H9 (cell line): ENCODE data around the gene ZNF354B. TPM values are rescaled to one million over a fixed set of nuclear protein-coding genes. Genes with fewer than 3 reads are reported as not detected.

Experiments
- DNase-seq: peaks from one replicate; pipeline ENCODE4 v3.0.0-alpha.2; 2017
- H2AFZ ChIP-seq: one replicate; pipeline ENCODE4 v1.6.1; 2013; ENCODE audit warnings: mild to moderate bottlenecking, low read length, control low read depth, moderate library complexity
- H2AK5ac ChIP-seq: 2 replicates; pipeline ENCODE4 v1.6.1; 2013; ENCODE audit warnings: low read length, control low read depth, mixed read lengths; ENCODE audit not compliant: insufficient read length
- H2BK120ac ChIP-seq: one replicate; pipeline ENCODE4 v1.6.1; 2013; ENCODE audit warnings: low read depth, mild to moderate bottlenecking, low read length, control low read depth, inconsistent platforms; ENCODE audit not compliant: poor library complexity, severe bottlenecking
- H2BK12ac ChIP-seq: 2 replicates; pipeline ENCODE4 v1.6.1; 2013; ENCODE audit warnings: low read length, control low read depth, mixed read lengths, low read depth; ENCODE audit not compliant: insufficient read length
- H2BK15ac ChIP-seq: 2 replicates; pipeline ENCODE4 v1.6.1; 2013; ENCODE audit warnings: low read depth, low read length, control low read depth
- H2BK20ac ChIP-seq: one replicate; pipeline ENCODE4 v1.6.1; 2013; ENCODE audit warnings: low read depth, mild to moderate bottlenecking, low read length, control low read depth, inconsistent platforms; ENCODE audit not compliant: poor library complexity, severe bottlenecking
- H2BK5ac ChIP-seq: 2 replicates; pipeline ENCODE4 v1.6.1; 2013; ENCODE audit warnings: low read length, control low read depth, mixed read lengths; ENCODE audit not compliant: insufficient read length
- H3K14ac ChIP-seq: 2 replicates; pipeline ENCODE4 v1.6.1; 2013; ENCODE audit warnings: low read length, control low read depth; ENCODE audit not compliant: insufficient read depth
- H3K18ac ChIP-seq: 2 replicates; pipeline ENCODE4 v1.6.1; 2013; ENCODE audit warnings: low read depth, mild to moderate bottlenecking, mixed read lengths, low read length, control low read depth; ENCODE audit not compliant: insufficient read length
- H3K23ac ChIP-seq: 2 replicates; pipeline ENCODE4 v1.6.1; 2013; ENCODE audit warnings: low read length, control low read depth, mixed read lengths, low read depth; ENCODE audit not compliant: insufficient read length
- H3K23me2 ChIP-seq: 2 replicates; pipeline ENCODE4 v1.6.1; 2013; ENCODE audit warnings: low read depth, mild to moderate bottlenecking, mixed read lengths, low read length, control low read depth; ENCODE audit not compliant: insufficient read length, poor library complexity, severe bottlenecking
- H3K27ac ChIP-seq: 2 replicates; pipeline ENCODE4 v1.5.1; 2013; ENCODE audit warnings: low read length, control low read depth, mixed read lengths, low read depth; ENCODE audit not compliant: insufficient read length
- H3K27me3 ChIP-seq: 2 replicates; pipeline ENCODE4 v1.6.1; 2013; ENCODE audit warnings: low read length, control low read depth, inconsistent platforms; ENCODE audit not compliant: insufficient read depth
- H3K4ac ChIP-seq: 2 replicates; pipeline ENCODE4 v1.6.1; 2013; ENCODE audit warnings: low read depth, mild to moderate bottlenecking, control low read depth, inconsistent platforms, low read length, moderate library complexity
- H3K4me1 ChIP-seq: 2 replicates; pipeline ENCODE4 v1.6.1; 2013; ENCODE audit warnings: low read length, control low read depth, inconsistent platforms; ENCODE audit not compliant: insufficient read depth
- H3K4me2 ChIP-seq: 2 replicates; pipeline ENCODE4 v1.6.1; 2013; ENCODE audit warnings: low read length, control low read depth, mixed read lengths; ENCODE audit not compliant: insufficient read length, insufficient read depth
- H3K56ac ChIP-seq: 2 replicates; pipeline ENCODE4 v1.6.1; 2013; ENCODE audit warnings: low read depth, mild to moderate bottlenecking, mixed read lengths, low read length, control low read depth; ENCODE audit not compliant: insufficient read length
- H3K79me1 ChIP-seq: 2 replicates; pipeline ENCODE4 v1.6.1; 2013; ENCODE audit warnings: low read depth, mild to moderate bottlenecking, moderate library complexity, low read length, control low read depth, inconsistent platforms; ENCODE audit not compliant: insufficient read depth, poor library complexity, severe bottlenecking
- H3K79me2 ChIP-seq: 2 replicates; pipeline ENCODE4 v1.6.1; 2013; ENCODE audit warnings: low read length, control low read depth, inconsistent platforms; ENCODE audit not compliant: insufficient read depth
- H3K9ac ChIP-seq: 2 replicates; pipeline ENCODE4 v1.6.1; 2013; ENCODE audit warnings: low read length, control low read depth, mixed read lengths; ENCODE audit not compliant: insufficient read length; ENCODE audit errors: extremely low read depth
- H3K9me3 ChIP-seq: one replicate; pipeline ENCODE4 v1.6.1; 2013; ENCODE audit warnings: low read depth, low read length, inconsistent platforms; ENCODE audit not compliant: control insufficient read depth
- H3T11ph ChIP-seq: one replicate; pipeline ENCODE4 v1.6.1; 2013; ENCODE audit warnings: mild to moderate bottlenecking, low read length, control low read depth, inconsistent platforms
- H4K20me1 ChIP-seq: one replicate; pipeline ENCODE4 v1.6.1; 2013; ENCODE audit not compliant: control insufficient read depth, insufficient read length, insufficient read depth
- H4K5ac ChIP-seq: 2 replicates; pipeline ENCODE4 v1.6.1; 2013; ENCODE audit warnings: low read depth, mild to moderate bottlenecking, mixed read lengths, low read length, control low read depth; ENCODE audit not compliant: insufficient read length
- H4K8ac ChIP-seq: replicated peaks from 2 replicates; pipeline ENCODE4 v1.6.1; 2013; ENCODE audit warnings: low read length, control low read depth, mixed read lengths, low read depth; ENCODE audit not compliant: insufficient read length
- H4K91ac ChIP-seq: 2 replicates; pipeline ENCODE4 v1.6.1; 2013; ENCODE audit warnings: low read depth, mild to moderate bottlenecking, moderate library complexity, mixed read lengths, low read length, control low read depth; ENCODE audit not compliant: insufficient read length
- H3K27ac Mint-ChIP-seq, 3 experiments: 2 replicates in 2 of 3; 3 replicates in 1 of 3; pipeline ENCODE4 v1.8.0; 2020 to 2021; ENCODE audit warnings: mixed read lengths in 3 of 3, mild to moderate bottlenecking in 1 of 3, moderate library complexity in 1 of 3
- H3K27me3 Mint-ChIP-seq: 2 replicates; pipeline ENCODE4 v1.8.0; 2021; ENCODE audit warnings: low read depth, mild to moderate bottlenecking, moderate library complexity, mixed read lengths
- H3K36me3 Mint-ChIP-seq, 3 experiments: 2 replicates in 2 of 3; 3 replicates in 1 of 3; pipeline ENCODE4 v1.8.0; 2020 to 2021; ENCODE audit warnings: low read depth in 3 of 3, mixed read lengths in 3 of 3; ENCODE audit not compliant: insufficient read depth in 1 of 3
- H3K4me1 Mint-ChIP-seq, 2 experiments: 2 replicates each; pipeline ENCODE4 v1.8.0; 2020; ENCODE audit warnings: mixed read lengths in 2 of 2
- H3K4me3 Mint-ChIP-seq, 2 experiments: 2 replicates in 1 of 2; 3 replicates in 1 of 2; pipeline ENCODE4 v1.8.0; 2020 to 2021; ENCODE audit warnings: mild to moderate bottlenecking in 2 of 2, mixed read lengths in 2 of 2, moderate library complexity in 1 of 2
- H3K9me3 Mint-ChIP-seq, 2 experiments: 2 replicates in 1 of 2; 3 replicates in 1 of 2; pipeline ENCODE4 v1.8.0; 2020; ENCODE audit warnings: mild to moderate bottlenecking in 2 of 2, mixed read lengths in 2 of 2, moderate library complexity in 1 of 2
- WGBS: extraction: QIAGEN DNeasy Blood & Tissue Kit; methylation state at CpG from one replicate; pipeline ENCODE4 v1.1.7; 2013; ENCODE audit warnings: missing lambda C conversion rate, low lambda C conversion rate, mixed read lengths; ENCODE audit not compliant: insufficient read length; ENCODE audit errors: extremely low coverage; 5-methylcytosine and 5-hydroxymethylcytosine counted together
- total RNA-seq: library from RNA; stranded (reverse); gene quantifications from 2 replicates; pipeline ENCODE4 v1.2.1, GENCODE V29; 2021
- TF ChIP-seq, protein P1 (sequence below): fragments of 200-600 bp; sonication (generic); conservative IDR thresholded peaks from 3 replicates; pipeline ENCODE4 v1.8.0; 2021; ENCODE audit warnings: antibody characterized with exemption, mild to moderate bottlenecking

ZNF354B gene
- total RNA-seq, 1 experiment from 2014 or later = 20.6 TPM

DNA sequence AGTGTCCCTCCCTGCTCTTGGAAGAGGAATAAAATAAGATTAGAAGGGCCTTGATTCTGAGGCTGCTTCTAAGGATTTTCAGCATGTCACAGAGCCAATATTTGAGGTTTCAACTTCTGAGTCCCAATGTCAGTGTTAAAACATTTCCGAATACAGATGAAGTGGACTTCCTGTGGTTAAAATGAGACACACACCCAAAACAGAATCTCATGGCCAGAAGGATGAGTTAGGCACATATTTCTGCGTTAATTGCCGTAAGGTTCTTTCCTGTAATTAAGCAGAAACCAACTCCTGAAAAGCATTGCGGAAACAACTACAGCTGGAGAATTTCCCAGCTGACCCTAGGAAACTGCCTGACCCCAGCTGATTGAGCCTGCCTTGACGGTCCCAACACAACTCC lies 10.4 kb upstream of the ZNF354B start:
- Mint-ChIP-seq H3K27me3 (no peaks in the 10 kb centered on the region; the same call in 1 of the 2 replicates), H3K4me3 (no peak overlapping the region), H3K9me3 (peaks cover 23 to 67% of the 10 kb centered on the region in 2 experiments), H3K27ac (no peak overlapping the region), H3K36me3 (peaks cover 0 to 2% (median 0%) of the 10 kb centered on the region in 3 experiments; a peak in 2 of 7 replicates), H3K4me1 (0 out of 4 replicates have a peak, but pooled peaks cover 0 to 2% of the 10 kb centered on the region in 2 experiments)
- TF ChIP-seq, protein P1, sequence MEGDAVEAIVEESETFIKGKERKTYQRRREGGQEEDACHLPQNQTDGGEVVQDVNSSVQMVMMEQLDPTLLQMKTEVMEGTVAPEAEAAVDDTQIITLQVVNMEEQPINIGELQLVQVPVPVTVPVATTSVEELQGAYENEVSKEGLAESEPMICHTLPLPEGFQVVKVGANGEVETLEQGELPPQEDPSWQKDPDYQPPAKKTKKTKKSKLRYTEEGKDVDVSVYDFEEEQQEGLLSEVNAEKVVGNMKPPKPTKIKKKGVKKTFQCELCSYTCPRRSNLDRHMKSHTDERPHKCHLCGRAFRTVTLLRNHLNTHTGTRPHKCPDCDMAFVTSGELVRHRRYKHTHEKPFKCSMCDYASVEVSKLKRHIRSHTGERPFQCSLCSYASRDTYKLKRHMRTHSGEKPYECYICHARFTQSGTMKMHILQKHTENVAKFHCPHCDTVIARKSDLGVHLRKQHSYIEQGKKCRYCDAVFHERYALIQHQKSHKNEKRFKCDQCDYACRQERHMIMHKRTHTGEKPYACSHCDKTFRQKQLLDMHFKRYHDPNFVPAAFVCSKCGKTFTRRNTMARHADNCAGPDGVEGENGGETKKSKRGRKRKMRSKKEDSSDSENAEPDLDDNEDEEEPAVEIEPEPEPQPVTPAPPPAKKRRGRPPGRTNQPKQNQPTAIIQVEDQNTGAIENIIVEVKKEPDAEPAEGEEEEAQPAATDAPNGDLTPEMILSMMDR = no peak
- no peaks in the 10 kb centered on the region; the same call in 1 of the 2 replicates for H3K4me1 ChIP-seq
- H2BK15ac ChIP-seq = no peak overlapping the region
- H4K91ac ChIP-seq = no peak overlapping the region
- H2AK5ac ChIP-seq = no peak overlapping the region
- H3K23ac ChIP-seq = no peak overlapping the region
- H3K27ac ChIP-seq = no peak overlapping the region
- H2BK12ac ChIP-seq = no peak overlapping the region
- no peak overlapping the region for H2BK5ac ChIP-seq
- no peaks in the 10 kb centered on the region for H3K27me3 ChIP-seq
- no peaks in the 10 kb centered on the region for H4K20me1 ChIP-seq
- no peak overlapping the region for H2BK20ac ChIP-seq
- WGBS = no CpG with 5 or more reads among the region's 5 CpGs
- H3T11ph ChIP-seq = no peak overlapping the region
- no peaks in the 10 kb centered on the region for H3K9me3 ChIP-seq
- DNase-seq = no peak
- H4K5ac ChIP-seq = no peak overlapping the region
- no peak overlapping the region for H3K14ac ChIP-seq
- H2BK120ac ChIP-seq = no peak overlapping the region
- no peak overlapping the region for H3K18ac ChIP-seq
- no peak overlapping the region for H3K9ac ChIP-seq
- no peak overlapping the region for H3K4me2 ChIP-seq
- H3K4ac ChIP-seq = no peak overlapping the region
- H3K79me1 ChIP-seq = no peaks in the 10 kb centered on the region
- no peak overlapping the region for H4K8ac ChIP-seq
- H3K79me2 ChIP-seq = no peaks in the 10 kb centered on the region
- H3K23me2 ChIP-seq = no peaks in the 10 kb centered on the region
- no peak overlapping the region for H3K56ac ChIP-seq
- H2AFZ ChIP-seq = no peak overlapping the region
